Fibroblast of the conjunctiva (primary cell): Measurements from ENCODE around the gene MEN1.
"Not testable (repeated sequence)": the region's sequence is repeated elsewhere in the genome, so short reads cannot be mapped to it uniquely, and the experiment has no call there.

Experiments
- DNase-seq: peaks from one replicate; pipeline ENCODE4 v3.0.0-alpha.2; 2010; ENCODE audit warnings: low read depth

The MEN1 gene

GRCh38 chr11:64845776-64846129, 35.4 kb upstream of the MEN1 start:
- DNase-seq: not testable (repeated sequence)

- no peak for DNase-seq
Observed at GRCh38 chr11:64845129-64845775, 34.9 kb upstream of the MEN1 start.

GRCh38 chr11:64844330-64845128, 34.2 kb upstream of the MEN1 start, which contains the start of gene CDC42BPG:
Gene CDC42BPG (minus strand): TSS chr11:64844653. CDS start chr11:64844569, 84 bp downstream.
- peak; percentile 36 for DNase-seq

- no peak for DNase-seq
Observed at GRCh38 chr11:64843686-64844329, 33.5 kb upstream of the MEN1 start.

- DNase-seq: no peak
Observed at GRCh38 chr11:64842851-64843685, 32.7 kb upstream of the MEN1 start.

GRCh38 chr11:64842366-64842759, 32.0 kb upstream of the MEN1 start:
- DNase-seq: no peak

GRCh38 chr11:64841592-64842365, 31.4 kb upstream of the MEN1 start:
- no peak for DNase-seq

GRCh38 chr11:64839887-64840782, 29.8 kb upstream of the MEN1 start:
- DNase-seq: no peak

- DNase-seq: no peak
Observed at GRCh38 chr11:64839335-64839734, 29.0 kb upstream of the MEN1 start.

GRCh38 chr11:64838600-64839334, 28.4 kb upstream of the MEN1 start:
- no peak for DNase-seq

GRCh38 chr11:64837887-64838351, 27.6 kb upstream of the MEN1 start:
- DNase-seq: no peak

- DNase-seq: no peak
Observed at GRCh38 chr11:64836448-64837072, 26.2 kb upstream of the MEN1 start.

GRCh38 chr11:64835616-64836447, 25.5 kb upstream of the MEN1 start:
- no peak for DNase-seq

- no peak for DNase-seq
Observed at GRCh38 chr11:64834723-64835615, 24.6 kb upstream of the MEN1 start.

GRCh38 chr11:64834031-64834722, 23.8 kb upstream of the MEN1 start:
- no peak for DNase-seq

GRCh38 chr11:64833509-64833908, 23.2 kb upstream of the MEN1 start:
- no peak for DNase-seq

GRCh38 chr11:64833198-64833502, 22.8 kb upstream of the MEN1 start:
- no peak for DNase-seq
